Activated CD4-positive, alpha-beta T cell treated with anti-CD3 and anti-CD28 coated beads for 48 hours (primary cell): ENCODE measurements around the gene TMEM53.
"Not testable (repeated sequence)": the region's sequence is repeated elsewhere in the genome, so short reads cannot be mapped to it uniquely, and the experiment has no call there.

Experiments
- DNase-seq: peaks from one replicate; pipeline ENCODE4 v3.0.0-alpha.2; 2020

The TMEM53 gene

DNA sequence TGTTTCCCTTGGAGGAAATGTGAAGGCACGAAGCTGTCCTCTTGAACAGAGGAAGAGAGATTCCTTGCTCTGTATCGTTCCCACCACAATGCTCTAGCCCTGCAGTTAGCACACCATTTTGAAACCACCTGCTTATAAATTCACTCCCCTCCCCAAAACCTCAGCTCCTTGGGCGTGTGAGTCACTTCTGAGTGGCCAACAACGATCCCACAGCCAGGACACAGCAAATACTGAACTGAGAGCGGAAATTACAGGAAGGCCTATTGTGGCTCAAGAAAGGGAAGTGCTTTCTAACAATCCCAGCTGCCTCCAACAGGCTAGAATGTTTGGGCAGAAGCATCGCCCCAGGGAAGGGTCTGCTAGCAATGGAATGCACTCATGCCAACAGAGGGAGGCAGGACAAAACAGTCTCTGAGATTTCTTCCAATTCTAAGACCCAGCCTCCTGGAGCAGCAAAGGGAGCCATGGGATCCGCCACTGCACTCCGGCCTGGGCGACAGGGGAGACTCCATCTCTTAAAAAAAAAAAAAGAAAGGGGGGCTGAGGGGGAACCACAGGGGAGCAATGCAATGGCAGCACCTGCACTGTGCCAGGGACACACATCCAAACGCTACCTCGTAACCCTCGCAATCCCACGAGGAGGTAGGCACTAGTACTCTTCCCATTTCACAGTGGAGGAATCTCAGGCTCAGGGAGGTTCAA is 1.9 kb downstream of the TMEM53 start:
- peak; percentile 22 for DNase-seq

DNA sequence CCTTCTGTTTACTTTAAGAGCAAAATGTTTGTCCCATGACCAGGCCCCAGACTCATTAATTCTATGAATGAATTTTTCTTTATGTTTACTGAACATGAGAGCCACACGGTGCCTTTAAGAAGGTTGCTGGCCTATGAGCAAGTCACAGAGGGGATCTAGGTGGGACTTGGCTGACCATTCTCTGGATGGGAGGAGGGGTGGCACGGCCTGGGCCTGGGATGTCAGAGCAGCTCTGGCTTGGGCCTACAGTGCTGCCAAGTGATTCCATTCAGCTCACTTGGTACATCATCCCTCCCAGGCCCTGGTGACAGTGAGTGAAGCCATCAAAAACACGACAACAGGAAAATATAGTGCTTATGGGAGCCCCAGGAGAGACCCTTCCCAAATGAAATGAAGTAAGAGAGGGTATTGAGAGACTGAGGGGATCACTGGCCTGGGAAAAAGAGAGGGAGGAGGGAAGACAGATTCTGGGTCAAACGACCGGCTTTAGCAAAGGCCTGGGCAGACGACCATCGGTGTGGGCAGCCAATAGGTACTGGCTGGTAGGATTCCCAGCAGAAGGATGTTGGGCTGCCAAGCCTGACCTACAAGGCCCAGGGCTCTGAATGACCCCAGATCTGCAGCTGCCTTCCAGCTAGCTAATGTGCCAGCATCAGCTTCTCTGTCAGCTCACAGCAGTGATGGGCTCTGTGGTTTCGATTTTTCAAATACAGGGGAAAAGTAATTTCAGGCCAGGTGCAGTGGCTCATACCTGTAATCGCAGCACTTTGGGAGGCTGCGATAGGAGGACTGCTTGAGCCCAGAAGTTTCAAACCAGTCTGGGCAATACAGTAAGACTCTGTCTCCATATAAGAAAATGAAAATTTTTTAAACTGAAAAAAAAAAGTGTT is 3.3 kb downstream of the TMEM53 start:
- DNase-seq: no peak

DNA sequence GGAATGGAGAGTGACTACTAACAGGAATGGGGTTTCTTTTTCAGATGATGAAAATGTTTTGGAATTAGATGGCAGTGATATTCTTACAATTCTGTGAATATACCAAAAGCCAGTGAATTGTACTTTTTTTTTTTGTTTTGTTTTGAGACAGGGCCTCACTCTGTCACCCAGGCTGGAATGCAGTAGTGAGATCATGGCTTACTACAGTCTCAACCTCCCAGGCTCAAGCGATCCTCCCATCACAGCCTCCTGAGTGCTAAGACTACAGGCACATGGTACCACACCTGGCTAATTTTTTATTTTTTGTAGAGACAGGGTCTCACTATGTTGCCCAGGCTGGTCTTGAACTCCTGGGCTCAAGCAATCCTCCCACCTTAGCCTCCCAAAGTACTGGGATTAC is 7.6 kb downstream of the TMEM53 start:
- not testable (repeated sequence) for DNase-seq

DNA sequence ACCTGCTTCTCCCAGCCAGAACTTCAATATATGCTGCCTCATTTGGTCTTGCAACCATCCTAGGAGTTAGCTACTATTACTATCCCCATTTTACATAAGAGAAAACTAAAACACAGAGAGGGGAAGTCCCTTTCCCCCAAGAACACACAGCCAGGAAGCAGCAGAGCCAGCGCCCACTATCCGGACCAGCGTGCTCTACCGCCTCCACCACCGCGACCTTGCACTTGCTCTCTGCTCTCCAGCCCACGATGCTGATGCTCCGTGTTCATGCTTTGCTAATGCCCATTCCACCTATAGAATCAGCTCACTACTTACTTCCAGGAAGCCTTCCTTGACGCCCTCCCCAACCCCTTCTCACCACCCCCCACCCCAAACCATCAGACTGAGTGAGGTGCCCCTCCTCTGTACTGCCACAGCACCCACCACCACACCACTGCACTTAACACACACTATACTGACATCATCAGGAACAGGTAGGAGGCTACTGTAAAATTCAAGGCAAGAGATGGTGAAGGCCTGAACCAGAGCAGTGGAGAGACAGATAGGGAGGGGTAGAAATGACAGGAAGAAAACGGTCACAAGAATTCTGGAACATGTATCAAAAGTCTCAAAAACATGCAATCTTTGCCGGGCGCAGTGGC is 9.4 kb downstream of the TMEM53 start:
- DNase-seq: peak; percentile 54

DNA sequence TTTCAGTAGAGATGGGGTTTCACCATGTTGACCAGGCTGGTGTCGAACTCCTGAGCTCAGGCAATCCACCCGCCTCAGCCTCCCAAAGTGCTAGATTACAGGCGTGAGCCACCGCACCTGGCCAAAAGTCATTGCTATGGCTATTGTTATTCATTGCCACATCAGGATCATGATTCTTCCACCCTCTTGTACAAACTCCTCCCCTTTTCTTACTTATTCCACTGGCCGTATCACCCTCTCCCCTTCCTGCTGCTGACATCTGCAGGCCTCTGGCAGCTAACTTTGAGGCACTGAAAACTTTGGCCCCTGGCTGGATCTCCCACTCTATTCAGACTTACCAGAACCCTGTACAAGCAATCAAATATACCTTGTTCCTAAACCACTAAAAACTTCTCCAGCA is 10.9 kb downstream of the TMEM53 start:
- no peak for DNase-seq

DNA sequence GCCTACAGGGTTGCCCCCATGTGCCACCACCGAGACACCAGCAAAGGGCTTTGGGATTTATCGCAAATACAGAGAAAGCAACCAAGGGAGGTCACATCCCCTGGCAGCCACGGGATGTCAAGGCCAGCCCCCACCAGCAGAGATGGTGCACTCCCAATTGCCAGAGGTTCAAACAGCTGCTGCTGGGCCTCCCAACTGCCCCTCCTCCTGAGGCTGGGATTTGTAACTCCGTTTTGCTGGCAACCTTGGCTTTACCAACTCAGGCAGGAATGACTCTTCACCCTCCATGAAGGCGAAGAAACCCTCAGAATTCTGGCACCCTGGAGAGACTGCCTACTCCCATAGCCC is 11.6 kb downstream of the TMEM53 start:
- no peak for DNase-seq

DNA sequence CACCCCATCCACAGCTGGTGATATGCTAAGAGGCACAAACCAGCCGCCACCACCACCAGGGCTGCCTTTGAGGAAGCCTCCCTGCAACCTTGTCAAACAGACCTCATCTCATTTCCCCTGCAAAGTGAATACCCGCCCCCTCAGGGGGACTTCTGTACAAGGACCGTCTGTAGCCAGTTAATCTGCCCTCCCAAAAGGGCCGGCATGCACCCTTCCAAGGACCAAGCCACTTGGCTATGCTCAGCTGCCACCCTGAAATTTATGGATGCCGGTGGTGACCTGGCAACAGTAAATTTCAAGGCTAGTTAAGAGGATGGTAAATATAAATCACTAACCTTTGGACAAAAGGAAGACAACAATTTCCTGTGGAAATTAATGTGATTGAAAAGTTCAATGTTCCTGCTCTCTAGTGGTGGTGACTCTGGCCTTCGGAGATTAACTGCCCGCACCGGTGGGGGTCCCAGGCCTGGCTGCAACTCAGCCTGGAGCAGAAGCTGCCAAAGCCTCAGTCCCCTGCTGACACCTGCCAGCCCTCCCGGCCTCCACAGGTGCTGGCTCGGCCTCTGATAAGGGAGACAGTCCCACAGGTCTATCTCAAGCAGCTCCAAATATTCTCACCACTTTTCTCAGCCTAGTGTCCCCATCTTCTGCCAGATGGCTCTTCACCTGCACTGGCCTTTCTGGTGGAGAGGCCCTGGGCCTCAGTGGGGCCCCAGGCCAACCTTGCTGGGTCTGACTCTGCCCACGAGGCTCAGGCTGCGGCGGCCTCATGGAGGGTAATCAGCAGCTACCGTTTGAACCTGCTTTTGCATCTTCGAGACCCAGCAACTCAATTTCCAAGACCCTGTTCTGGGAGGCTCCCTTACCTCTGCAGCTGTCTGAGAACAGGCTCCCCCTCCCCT is 12.2 kb downstream of the TMEM53 start:
- DNase-seq: no peak

DNA sequence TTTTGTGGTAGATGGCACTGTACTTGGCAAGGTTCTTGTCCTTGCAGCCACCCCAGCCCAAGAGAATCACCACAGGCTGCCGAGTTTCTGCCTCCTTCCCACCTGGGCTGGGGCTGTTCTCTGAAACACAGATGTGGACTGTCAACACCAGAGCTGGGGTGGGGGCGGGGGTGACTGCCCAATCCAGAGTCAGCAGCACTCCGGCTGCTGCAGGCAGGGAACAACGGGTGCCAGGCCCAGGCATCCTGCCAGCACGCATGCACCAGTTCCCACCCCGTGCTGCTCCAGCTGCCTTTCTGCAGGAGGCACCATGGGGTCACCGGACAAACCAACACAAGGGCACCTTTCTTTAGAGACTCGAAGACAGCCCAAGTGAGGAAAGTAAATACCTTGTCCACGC is 14.1 kb downstream of the TMEM53 start:
- no peak for DNase-seq

DNA sequence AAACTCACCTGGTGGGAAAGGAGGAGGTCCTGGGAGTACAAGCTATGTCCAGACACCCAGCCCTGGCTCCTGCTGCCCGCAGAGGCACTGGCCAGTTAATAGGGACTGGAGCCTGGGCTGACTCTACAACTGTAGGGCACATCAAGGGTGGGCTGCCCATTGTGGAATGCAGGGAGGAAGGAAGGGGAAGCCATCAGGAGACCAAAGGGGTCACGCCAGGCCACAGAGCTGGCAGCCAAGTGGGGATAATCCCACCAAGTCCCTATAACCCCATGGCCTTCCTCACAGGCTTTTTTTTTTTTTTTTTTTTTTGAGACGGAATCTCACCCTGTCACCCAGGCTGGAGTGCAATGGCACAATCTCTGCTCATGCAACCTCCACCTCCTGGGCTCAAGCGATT is 14.7 kb downstream of the TMEM53 start:
- DNase-seq: no peak

DNA sequence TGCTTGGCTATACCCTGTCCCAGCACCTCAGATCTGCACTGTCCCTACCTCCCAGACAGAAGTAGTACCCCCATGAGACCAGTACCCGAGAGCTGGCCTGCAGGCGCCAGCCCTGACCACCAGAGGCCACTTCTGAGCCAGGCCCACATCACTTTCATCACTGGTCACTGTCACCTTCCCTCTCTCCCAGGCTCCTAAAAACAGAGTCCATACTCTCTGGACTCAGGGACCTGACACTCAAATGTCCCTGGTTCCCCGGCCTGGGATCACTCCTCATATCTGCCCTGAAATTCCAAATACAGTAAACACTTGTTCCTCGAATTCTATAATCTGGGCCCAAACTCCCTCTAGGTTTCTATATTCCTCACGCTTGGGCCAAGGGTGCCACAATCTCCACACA is 18.7 kb downstream of the TMEM53 start:
- peak; percentile 18 for DNase-seq

DNA sequence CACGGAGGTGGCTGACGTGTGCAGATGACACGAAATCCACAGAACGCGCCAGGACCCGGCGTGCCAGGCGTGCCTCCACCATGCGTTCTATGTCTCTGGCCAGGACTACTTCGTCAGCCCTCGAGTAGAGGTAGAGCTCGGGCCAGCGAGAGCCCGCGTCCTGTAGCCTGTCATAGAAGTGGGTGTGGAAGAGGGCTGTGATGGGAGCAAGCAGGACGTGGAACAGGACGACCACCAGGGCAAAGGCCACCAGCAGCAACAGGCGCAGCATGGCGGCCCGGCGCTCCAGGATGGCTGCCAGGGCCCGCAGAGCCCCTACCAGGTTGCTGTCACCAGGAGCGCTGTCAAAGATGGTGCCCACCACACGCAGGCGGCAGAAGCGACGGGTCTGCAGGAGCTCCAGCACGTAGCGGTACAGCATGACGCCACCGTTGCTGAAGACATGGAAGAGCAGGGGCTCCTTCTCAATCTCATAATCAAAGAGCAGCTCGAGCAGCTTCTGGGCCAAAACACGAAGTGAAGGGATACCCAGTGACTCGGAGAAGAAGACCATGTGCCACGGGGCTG is 19.6 kb downstream of the TMEM53 start:
- DNase-seq: no peak

DNA sequence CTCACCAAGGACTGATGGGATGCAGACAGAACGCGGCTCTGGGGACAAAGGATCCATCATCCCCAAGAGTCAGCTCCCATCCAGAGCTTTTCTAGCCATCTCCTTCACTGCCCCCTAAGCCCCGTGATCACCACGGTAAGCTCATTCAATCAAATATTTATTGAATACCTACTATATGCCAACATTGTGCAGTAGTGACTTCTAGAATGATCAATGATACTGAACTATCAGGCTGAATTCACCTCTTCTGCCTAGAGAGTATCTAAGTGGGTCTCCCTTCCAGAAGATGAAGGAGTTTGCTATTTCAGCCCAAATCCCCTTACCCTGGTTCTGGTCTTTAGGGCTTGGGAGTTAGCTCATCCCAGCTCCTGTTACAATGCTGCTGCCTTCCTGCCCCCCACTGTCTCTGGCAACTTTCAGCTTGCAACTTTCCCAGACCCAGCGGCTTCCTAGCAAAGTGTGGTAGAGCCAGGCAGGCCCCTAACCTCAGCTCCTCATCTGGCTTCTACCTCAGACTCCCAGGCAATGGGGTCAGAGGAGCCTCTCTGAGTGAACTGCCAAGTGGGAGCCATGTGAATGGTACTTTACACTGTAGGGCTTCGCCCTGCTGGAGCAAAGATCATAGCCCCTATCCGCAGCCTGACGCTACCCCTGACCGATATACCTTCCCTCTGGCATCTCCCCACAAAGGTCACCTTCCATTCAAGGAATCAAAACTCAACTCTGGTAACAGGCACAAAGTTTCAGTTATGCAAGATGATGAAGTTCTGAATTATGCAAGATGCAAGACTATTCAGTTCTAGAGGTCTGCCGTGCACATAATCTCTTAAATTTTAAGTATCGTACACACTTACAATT is 20.9 kb downstream of the TMEM53 start:
- no peak for DNase-seq

DNA sequence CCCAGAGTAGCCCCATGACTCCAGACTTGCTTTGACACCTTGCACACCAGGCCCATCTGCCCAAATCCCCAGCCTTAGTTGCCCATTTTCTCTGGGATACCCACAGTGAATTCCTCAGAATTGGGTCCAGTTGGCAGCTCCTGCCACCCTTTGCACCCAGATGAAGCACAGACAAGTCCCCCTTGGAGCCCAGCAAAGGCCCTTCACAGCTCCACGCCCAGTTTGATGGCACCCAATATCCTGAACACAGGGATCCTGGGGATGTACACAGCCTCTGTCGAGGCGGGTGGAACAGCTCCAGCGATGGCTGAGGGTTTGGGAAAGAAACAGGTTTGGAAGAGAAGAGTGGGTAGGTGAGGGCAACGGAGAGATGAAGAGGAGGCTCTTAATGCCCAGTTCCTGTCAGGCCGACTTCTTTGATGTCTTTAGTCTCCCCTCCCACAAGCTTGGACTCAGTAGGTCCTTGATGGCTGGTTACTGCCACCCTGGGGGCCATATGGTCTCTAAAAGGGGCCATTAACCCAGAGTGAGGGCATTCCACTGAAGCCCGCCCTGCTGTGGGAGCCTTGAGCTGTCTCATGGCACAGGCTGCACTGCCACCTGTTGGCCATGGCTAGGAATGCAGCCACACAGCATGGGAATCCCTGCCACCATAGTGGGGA is 21.7 kb downstream of the TMEM53 start:
- peak; percentile 83 for DNase-seq

DNA sequence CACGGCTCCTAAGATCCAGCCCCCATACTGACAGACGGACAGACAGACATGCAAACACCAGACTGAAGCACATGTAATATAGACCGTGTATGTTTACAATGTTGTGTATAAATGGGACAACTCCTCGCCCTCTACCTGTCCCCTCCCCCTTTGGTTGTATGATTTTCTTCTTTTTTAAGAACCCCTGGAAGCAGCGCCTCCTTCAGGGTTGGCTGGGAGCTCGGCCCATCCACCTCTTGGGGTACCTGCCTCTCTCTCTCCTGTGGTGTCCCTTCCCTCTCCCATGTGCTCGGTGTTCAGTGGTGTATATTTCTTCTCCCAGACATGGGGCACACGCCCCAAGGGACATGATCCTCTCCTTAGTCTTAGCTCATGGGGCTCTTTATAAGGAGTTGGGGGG is 23.2 kb downstream of the TMEM53 start:
- DNase-seq: no peak

DNA sequence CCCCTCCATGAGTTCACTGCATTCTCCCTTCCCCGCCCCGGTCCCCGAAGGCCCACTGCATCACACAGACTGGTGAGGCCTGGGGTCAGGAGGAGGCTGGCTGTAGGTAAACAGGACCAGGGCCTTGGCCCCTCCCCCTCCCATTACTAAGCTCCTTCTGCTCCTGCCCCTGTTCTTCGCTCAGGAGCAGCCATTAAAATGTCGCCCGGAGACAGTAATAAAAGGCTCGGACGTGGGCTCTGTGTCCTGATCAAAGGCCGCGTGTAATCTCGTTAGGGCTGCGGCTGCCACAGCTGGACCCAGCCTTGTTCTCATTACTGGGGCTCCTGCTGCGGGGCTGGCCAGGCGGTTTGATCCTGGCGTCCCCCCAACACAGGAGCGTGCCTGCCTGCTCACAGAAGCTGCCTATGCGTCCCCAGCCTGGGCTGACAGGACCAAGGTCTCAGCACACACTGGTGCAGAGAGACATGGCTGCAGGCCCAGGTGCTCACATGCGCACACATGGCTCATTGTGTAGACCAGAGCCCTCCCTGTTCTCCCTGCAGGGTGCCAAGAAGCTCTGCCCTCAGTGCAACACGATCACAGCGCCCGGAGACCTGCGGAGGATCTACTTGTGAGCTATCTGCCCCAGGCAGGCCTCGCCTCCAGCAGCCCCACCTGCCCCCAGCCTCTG is 24.0 kb downstream of the TMEM53 start:
- DNase-seq: no peak

DNA sequence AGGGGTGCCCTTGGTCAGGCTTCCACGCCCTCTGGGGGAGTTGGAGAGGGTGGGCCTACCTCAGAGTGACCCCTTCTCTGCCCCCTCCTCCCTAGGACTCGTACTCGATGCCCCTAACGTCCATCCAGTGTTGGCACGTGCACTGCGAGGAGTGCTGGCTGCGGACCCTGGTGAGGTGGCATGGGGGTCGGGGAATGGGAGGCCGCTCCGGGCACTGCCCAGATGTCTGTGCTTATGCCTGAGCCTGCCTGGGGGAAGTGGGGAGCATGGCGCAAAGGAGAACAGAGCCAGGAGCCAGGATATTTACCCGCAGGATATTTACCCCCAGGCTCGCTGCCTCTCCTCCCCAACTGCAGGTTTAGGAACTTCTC is 24.5 kb downstream of the TMEM53 start:
- DNase-seq: no peak

DNA sequence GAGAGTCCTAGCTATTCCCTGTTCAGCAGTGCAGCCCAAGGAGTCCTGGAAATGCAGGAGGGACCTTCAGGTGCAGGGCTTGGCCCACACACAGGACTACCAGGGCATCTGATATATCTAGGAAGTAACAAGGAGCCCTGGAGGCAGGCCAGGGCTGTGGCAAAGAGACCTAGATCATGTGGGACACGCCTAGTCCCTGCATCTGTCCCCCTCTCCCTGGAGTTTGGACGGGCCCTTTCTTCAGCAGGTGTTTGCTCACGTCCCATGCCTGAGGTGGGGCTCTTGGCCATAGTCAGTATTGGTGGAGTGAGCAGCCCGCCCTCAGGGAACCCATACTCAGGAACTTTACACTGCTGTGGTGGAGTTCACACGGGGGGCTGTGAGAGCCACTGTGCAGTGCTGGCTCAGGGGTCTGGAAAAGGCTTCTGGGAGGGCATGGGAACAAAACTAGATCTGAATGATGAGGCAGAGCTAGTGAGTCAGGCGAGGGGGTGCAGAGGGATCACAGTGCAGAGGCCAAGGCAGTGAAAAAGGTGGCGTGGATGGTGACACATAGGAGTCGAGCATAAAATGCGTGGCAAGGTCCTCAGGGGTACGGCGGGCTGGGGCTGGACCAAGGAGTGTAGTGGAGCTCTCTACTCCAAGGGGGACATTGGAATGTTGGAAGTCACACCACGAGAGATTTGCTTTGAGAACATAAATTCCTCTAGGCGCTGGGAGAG is 25.6 kb downstream of the TMEM53 start:
- no peak for DNase-seq

DNA sequence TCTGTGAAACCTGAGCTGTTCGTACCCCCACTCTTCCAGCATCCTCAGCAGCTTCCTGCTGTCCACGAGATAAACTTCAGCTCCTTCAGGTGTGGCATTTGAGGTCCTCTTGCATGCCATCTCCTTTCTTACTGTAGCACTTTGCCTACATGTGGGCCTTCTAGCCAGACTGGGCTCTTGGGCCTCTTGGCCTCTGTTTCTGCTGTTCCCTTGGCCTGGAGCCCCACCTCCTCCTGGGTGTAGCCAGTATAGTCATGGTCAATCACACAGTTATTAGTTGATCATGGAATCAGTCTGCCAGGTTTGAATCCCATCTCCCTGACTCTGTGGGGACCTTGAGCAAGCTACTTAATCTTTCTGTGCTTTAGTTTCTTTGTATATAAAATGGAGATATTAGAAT is 26.4 kb downstream of the TMEM53 start:
- no peak for DNase-seq

DNA sequence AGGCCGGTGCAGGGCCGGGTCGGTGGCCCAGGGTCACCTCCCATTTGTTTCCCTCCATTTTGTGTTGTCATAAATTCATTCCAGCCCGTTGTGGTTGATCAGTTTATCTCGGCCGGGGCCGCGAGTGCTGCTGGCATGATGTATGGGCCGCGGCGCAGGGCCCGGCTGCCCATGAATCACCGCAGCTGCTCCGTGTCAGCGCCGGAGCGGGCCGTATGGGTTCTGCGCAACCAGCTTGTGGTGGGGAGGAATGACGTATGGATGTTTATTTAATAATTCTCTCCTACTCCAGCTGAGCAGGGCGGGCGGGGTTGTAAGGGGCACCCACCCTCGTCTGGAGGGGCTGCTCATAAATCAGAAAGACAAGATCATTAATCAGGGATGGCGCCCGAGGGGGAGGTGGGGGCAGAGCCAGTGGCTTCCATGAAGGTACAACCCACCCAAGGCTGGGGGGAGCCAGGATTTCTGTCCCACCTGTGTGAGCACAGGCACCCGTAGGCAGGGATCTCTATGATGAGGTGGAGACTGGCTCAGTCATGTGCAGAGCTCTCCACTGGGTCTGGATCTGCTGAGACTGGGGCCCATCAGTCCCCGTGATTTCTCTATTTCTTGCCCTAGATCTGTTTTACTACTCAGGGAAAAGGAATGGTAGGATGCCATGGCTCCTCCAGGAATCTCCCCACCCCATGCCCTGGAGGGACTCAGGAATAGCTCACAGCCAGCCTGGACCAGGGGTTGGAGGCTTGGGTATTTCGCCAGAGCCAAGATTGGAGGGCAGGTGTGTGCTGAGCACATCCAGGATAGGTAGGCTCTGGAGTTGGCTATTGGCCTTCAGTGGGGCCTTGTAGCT is 27.8 kb downstream of the TMEM53 start:
- DNase-seq: no peak
